ENCODE data around the gene PRSS38. TPM values are rescaled to one million over a fixed set of nuclear protein-coding genes. Genes with fewer than 3 reads are reported as not detected.

Gene PRSS38
- total and polyA plus RNA-seq, 10 of the 15 experiments (the other 5 are each of a cell fraction or from before 2014, with no cell fraction given), result not detected

DNA sequence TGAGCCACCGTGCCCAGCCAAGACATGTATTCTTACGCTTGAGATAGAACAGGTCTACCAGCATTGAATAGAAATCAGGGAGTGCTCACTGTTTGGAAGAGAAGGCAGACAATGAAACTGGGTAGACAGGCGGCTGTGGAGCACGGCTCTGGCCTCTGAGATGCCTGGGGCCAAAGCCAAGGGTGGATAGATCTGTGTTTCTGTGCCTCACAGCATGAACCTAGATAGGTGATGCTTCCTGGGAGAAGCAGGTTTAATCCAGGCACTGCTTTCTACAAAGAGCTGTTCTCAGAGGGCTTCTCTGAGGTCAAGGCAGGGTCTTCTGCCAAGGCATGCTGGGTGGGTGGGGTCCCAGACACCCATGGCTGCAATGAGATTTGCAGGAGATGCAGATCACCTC lies 24.6 kb upstream of the PRSS38 start:
- no peaks in the 10 kb centered on the region for H3K79me2 ChIP-seq (ENCODE audit: control insufficient read depth, insufficient read depth, low read length)
- peaks cover 6% of the 10 kb centered on the region; the same call in 1 of the 2 replicates for H3K4me1 ChIP-seq (ENCODE audit: control insufficient read depth, insufficient read depth, low read length)
- SMC1A ChIA-PET (ENCODE audit: uncharacterized antibody, unreplicated experiment), result no interaction called here
- H3K4me2 ChIP-seq (ENCODE audit: control insufficient read depth, insufficient read depth), result no peak overlapping the region
- H3K9ac ChIP-seq (ENCODE audit: control insufficient read depth, insufficient read depth, low read length), result no peak overlapping the region
- POLR2A ChIA-PET, result no interaction called here
- in situ Hi-C loops (cut with MboI), result no loop called here
- ATAC-seq, result no peak
- 49% methylated on average over 4 of the region's 4 CpGs for WGBS (ENCODE audit: insufficient coverage, insufficient replicate concordance, low lambda C conversion rate, missing lambda C conversion rate)
- no peak overlapping the region for H2AFZ ChIP-seq (ENCODE audit: control insufficient read depth, low read depth, low read length)
- H4K20me1 ChIP-seq (ENCODE audit: control insufficient read depth, insufficient read depth), result no peaks in the 10 kb centered on the region
- BruUV-seq (replicated peaks), result no TSS peak
- CTCF ChIA-PET, result no interaction called here
- no peaks in the 10 kb centered on the region for H3K36me3 ChIP-seq (ENCODE audit: control insufficient read depth in 2 of 2, insufficient read depth in 2 of 2, low read length in 1 of 2)
- no peaks in the 10 kb centered on the region for H3K27me3 ChIP-seq (replicated peaks in 1 of 2; ENCODE audit: control insufficient read depth in 2 of 2, insufficient read depth in 2 of 2, low read length in 1 of 2)
- intact Hi-C loops (cut with micrococcal nuclease; ENCODE audit: unreplicated experiment), result no loop called here
- no peak for TF ChIP-seq GABPA (IDR thresholded peaks at IDR 0.05; ENCODE audit: low read depth)
- TF ChIP-seq ATF7 (IDR thresholded peaks at IDR 0.05; ENCODE audit: low read depth), result no peak
- no peak for TF ChIP-seq RBBP5 (conservative IDR thresholded peaks at IDR 0.05)
- TF ChIP-seq, protein P1, sequence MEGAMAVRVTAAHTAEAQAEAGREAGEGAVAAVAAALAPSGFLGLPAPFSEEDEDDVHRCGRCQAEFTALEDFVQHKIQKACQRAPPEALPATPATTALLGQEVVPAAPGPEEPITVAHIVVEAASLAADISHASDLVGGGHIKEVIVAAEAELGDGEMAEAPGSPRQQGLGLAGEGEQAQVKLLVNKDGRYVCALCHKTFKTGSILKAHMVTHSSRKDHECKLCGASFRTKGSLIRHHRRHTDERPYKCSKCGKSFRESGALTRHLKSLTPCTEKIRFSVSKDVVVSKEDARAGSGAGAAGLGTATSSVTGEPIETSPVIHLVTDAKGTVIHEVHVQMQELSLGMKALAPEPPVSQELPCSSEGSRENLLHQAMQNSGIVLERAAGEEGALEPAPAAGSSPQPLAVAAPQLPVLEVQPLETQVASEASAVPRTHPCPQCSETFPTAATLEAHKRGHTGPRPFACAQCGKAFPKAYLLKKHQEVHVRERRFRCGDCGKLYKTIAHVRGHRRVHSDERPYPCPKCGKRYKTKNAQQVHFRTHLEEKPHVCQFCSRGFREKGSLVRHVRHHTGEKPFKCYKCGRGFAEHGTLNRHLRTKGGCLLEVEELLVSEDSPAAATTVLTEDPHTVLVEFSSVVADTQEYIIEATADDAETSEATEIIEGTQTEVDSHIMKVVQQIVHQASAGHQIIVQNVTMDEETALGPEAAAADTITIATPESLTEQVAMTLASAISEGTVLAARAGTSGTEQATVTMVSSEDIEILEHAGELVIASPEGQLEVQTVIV (IDR thresholded peaks at IDR 0.05; ENCODE audit: borderline replicate concordance, partially characterized antibody), result no peak
- no peak for TF ChIP-seq ZSCAN29 (IDR thresholded peaks at IDR 0.05)
- no peak for TF ChIP-seq DPF2 (IDR thresholded peaks at IDR 0.05)
- TF ChIP-seq ZNF24 (IDR thresholded peaks at IDR 0.05), result no peak
- TF ChIP-seq, protein P2, sequence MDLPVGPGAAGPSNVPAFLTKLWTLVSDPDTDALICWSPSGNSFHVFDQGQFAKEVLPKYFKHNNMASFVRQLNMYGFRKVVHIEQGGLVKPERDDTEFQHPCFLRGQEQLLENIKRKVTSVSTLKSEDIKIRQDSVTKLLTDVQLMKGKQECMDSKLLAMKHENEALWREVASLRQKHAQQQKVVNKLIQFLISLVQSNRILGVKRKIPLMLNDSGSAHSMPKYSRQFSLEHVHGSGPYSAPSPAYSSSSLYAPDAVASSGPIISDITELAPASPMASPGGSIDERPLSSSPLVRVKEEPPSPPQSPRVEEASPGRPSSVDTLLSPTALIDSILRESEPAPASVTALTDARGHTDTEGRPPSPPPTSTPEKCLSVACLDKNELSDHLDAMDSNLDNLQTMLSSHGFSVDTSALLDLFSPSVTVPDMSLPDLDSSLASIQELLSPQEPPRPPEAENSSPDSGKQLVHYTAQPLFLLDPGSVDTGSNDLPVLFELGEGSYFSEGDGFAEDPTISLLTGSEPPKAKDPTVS (IDR thresholded peaks at IDR 0.05; ENCODE audit: low read depth, low read length), result no peak
- TF ChIP-seq, protein P3, sequence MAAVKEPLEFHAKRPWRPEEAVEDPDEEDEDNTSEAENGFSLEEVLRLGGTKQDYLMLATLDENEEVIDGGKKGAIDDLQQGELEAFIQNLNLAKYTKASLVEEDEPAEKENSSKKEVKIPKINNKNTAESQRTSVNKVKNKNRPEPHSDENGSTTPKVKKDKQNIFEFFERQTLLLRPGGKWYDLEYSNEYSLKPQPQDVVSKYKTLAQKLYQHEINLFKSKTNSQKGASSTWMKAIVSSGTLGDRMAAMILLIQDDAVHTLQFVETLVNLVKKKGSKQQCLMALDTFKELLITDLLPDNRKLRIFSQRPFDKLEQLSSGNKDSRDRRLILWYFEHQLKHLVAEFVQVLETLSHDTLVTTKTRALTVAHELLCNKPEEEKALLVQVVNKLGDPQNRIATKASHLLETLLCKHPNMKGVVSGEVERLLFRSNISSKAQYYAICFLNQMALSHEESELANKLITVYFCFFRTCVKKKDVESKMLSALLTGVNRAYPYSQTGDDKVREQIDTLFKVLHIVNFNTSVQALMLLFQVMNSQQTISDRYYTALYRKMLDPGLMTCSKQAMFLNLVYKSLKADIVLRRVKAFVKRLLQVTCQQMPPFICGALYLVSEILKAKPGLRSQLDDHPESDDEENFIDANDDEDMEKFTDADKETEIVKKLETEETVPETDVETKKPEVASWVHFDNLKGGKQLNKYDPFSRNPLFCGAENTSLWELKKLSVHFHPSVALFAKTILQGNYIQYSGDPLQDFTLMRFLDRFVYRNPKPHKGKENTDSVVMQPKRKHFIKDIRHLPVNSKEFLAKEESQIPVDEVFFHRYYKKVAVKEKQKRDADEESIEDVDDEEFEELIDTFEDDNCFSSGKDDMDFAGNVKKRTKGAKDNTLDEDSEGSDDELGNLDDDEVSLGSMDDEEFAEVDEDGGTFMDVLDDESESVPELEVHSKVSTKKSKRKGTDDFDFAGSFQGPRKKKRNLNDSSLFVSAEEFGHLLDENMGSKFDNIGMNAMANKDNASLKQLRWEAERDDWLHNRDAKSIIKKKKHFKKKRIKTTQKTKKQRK (IDR thresholded peaks at IDR 0.05; ENCODE audit: low read depth, low read length), result no peak
- no peak for TF ChIP-seq CHD2 (IDR thresholded peaks at IDR 0.05; ENCODE audit: borderline replicate concordance, low read depth, low read length)
- TF ChIP-seq IRF4 (IDR thresholded peaks at IDR 0.05; ENCODE audit: low read depth, low read length), result no peak
- no peaks in the 10 kb centered on the region for H3K9me3 ChIP-seq (replicated peaks; ENCODE audit: control insufficient read depth, insufficient read depth, low read length)
- FAIRE-seq, result no peak
- no peak for DNase-seq (ENCODE audit: low read depth, low spot score)
- RAD21 ChIA-PET (ENCODE audit: unreplicated experiment), result no interaction called here
- H3K27ac ChIP-seq (ENCODE audit: control insufficient read depth, insufficient read depth), result no peak overlapping the region
- H3K4me3 ChIP-seq, result no peak overlapping the region

Measured in GM12878 (cell line).